ENCODE measurements around the gene LRRC9.
"Not testable (repeated sequence)": the region's sequence is repeated elsewhere in the genome, so short reads cannot be mapped to it uniquely, and the experiment has no call there.

Gene LRRC9

GRCh38 chr14:59959668-59960067 lies 39.7 kb downstream of the LRRC9 start:
- DNase-seq = no peak

- no peak for DNase-seq
These were observed 41.6 kb downstream of the LRRC9 start for GRCh38 chr14:59961518-59962062.

GRCh38 chr14:59964251-59965007 lies 44.5 kb downstream of the LRRC9 start:
- DNase-seq = no peak

GRCh38 chr14:59969319-59969718 lies 49.4 kb downstream of the LRRC9 start:
- no peak for DNase-seq

- DNase-seq = no peak
These were observed 61.6 kb downstream of the LRRC9 start for GRCh38 chr14:59981564-59981963.

- DNase-seq = no peak
These were observed 63.1 kb downstream of the LRRC9 start for GRCh38 chr14:59983048-59983447.

- no peak for DNase-seq
These were observed 66.7 kb downstream of the LRRC9 start for GRCh38 chr14:59986556-59987059.

- no peak for DNase-seq
These were observed 77.5 kb downstream of the LRRC9 start for GRCh38 chr14:59997449-59997848.

- DNase-seq = no peak
These were observed 78.0 kb downstream of the LRRC9 start for GRCh38 chr14:59997966-59998365.

- no peak for DNase-seq
These were observed 78.6 kb downstream of the LRRC9 start for GRCh38 chr14:59998564-59998963.

- DNase-seq = no peak
These were observed 83.0 kb downstream of the LRRC9 start for GRCh38 chr14:60002819-60003492.

- no peak for DNase-seq
These were observed 84.0 kb downstream of the LRRC9 start for GRCh38 chr14:60003991-60004390.

GRCh38 chr14:60008042-60008441 lies 88.1 kb downstream of the LRRC9 start:
- no peak for DNase-seq

GRCh38 chr14:60010263-60010662 lies 90.3 kb downstream of the LRRC9 start:
- not testable (repeated sequence) for DNase-seq

GRCh38 chr14:60014402-60014801 lies 94.5 kb downstream of the LRRC9 start:
- DNase-seq = no peak

- DNase-seq = no peak
These were observed 101.7 kb downstream of the LRRC9 start for GRCh38 chr14:60021619-60022018.

GRCh38 chr14:60025571-60025970 lies 105.6 kb downstream of the LRRC9 start:
- DNase-seq = no peak

GRCh38 chr14:60035177-60035576 lies 115.2 kb downstream of the LRRC9 start:
- DNase-seq = no peak

- DNase-seq = not testable (repeated sequence)
These were observed 128.0 kb downstream of the LRRC9 start for GRCh38 chr14:60047976-60048375.

GRCh38 chr14:60051721-60052221 lies 131.8 kb downstream of the LRRC9 start:
- DNase-seq = no peak

GRCh38 chr14:60058087-60058486 lies 138.1 kb downstream of the LRRC9 start:
- DNase-seq = no peak

GRCh38 chr14:60061371-60061770 lies 141.4 kb downstream of the LRRC9 start:
- DNase-seq = no peak

- no peak for DNase-seq
These were observed 144.6 kb downstream of the LRRC9 start for GRCh38 chr14:60064491-60065072.
